ENCODE results near the gene TPP1. TPM values are rescaled to one million over a fixed set of nuclear protein-coding genes. Genes with fewer than 3 reads are reported as not detected.

TPP1 gene
- total RNA-seq, 1 donor from 2014 or later: 207 TPM

DNA sequence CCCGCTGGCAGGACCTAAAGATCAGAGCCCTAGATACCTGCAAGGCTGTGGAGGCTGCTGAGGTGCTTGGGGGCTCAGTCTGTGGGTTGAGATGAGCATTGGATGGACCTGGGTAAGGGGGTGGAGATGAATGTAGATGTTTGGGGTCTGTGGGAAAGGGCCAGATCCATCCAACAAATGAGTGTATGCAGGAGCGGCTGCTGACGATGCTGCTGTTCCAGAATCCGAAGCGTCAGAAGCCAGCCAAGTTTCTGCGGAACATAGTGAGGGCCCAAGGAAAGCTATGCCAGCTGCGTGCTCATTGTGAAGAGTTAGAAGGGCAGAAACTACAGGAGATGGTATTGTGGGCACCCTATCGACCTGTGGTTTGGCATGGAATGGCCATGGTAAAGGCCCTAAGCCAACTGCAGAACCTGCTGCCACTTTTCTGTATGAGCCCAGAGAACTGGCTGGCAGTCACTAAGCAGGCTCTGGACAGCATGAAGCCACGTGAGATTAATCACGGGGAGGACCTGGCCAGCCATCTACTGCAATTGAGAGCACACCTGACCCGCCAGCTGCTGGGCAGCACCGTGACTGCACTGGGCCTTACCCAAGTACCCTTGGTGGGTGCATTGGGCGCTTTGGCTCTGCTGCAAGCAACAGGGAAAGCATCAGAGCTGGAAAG, 52.4 kb downstream of the TPP1 start:
- no peak for DNase-seq
- Histone ChIP-seq H3K36me3 (no peaks in the 10 kb centered on the region), H3K27me3 (no peaks in the 10 kb centered on the region), H3K4me3 (no peak overlapping the region), H3K27ac (no peak overlapping the region), H3K4me1 (no peaks in the 10 kb centered on the region), H3K9me3 (no peaks in the 10 kb centered on the region)
- no peak for ATAC-seq
- intact Hi-C loops (cut with DNase I): no loop called here
- TF ChIP-seq, protein P1, sequence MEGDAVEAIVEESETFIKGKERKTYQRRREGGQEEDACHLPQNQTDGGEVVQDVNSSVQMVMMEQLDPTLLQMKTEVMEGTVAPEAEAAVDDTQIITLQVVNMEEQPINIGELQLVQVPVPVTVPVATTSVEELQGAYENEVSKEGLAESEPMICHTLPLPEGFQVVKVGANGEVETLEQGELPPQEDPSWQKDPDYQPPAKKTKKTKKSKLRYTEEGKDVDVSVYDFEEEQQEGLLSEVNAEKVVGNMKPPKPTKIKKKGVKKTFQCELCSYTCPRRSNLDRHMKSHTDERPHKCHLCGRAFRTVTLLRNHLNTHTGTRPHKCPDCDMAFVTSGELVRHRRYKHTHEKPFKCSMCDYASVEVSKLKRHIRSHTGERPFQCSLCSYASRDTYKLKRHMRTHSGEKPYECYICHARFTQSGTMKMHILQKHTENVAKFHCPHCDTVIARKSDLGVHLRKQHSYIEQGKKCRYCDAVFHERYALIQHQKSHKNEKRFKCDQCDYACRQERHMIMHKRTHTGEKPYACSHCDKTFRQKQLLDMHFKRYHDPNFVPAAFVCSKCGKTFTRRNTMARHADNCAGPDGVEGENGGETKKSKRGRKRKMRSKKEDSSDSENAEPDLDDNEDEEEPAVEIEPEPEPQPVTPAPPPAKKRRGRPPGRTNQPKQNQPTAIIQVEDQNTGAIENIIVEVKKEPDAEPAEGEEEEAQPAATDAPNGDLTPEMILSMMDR (IDR thresholded peaks at IDR 0.05): no peak

DNA sequence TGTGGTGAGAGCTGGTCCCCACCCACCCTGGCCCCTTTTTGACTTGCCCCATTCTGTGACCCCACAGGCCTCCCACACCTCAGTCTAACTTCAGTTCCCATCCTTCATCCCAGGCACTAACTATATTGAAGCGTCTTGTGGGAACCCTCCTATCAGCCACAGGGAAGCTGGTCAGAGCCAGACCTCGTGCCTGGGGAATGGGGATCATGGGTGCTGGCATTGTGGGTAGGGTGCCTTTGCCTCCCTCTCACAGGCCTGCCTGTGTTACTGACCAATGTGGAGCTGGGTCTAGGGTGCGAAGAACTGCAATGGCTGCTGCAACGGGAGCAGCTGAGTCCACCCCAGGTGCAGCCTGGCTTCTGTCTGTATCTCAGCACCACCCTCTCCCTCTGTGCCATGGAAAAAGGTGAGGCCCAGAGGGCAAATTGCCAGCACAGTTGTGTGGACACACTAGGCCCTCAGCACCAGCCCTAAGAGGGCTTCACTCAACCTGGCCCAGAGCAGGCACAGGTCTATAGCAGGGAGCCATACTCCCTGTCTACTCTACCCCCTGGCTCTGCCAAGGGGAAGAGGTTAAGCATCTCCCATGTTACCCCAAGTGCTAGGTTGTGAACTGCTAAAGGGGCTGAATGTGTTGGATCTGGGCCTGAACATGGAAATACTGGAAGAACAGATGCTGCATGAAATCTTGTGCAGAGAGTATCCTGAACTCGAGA, 53.1 kb downstream of the TPP1 start:
- DNase-seq: no peak
- Histone ChIP-seq H3K4me1 (no peaks in the 10 kb centered on the region), H3K36me3 (no peaks in the 10 kb centered on the region), H3K9me3 (no peaks in the 10 kb centered on the region), H3K4me3 (no peak overlapping the region), H3K27me3 (no peaks in the 10 kb centered on the region), H3K27ac (no peak overlapping the region)
- intact Hi-C loops (cut with DNase I): no loop called here
- TF ChIP-seq, protein P1 (IDR thresholded peaks at IDR 0.05): no peak
- ATAC-seq: no peak

DNA sequence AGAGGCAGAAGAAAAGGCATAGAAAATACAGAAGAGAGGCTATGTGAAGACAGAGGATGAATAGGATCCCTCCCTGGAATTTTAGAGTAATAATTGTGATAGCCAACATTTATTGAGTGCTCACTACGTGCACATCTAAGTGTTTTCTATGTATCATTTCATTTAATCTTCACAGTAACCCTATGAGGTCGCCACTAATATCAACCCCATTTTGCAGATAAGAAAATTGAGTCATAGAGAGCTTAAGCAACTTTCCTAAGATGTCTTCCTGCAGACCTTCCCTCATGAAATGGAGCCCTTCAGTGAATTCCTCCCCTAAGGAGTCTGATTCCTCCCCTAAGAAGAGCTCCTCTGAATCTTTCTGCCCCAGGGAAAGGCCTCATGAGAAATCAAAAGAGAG, 53.9 kb downstream of the TPP1 start:
- Histone ChIP-seq H3K36me3 (no peaks in the 10 kb centered on the region), H3K27me3 (no peaks in the 10 kb centered on the region), H3K4me3 (no peak overlapping the region), H3K9me3 (no peaks in the 10 kb centered on the region), H3K4me1 (no peaks in the 10 kb centered on the region), H3K27ac (no peak overlapping the region)
- no peak for DNase-seq
- TF ChIP-seq, protein P1 (IDR thresholded peaks at IDR 0.05): no peak
- intact Hi-C loops (cut with DNase I): no loop called here
- ATAC-seq: no peak

- no peak for ATAC-seq
- TF ChIP-seq, protein P1 (IDR thresholded peaks at IDR 0.05): no peak
- H3K4me1 ChIP-seq: no peaks in the 10 kb centered on the region
- H3K9me3 ChIP-seq: no peaks in the 10 kb centered on the region
- no peak overlapping the region for H3K27ac ChIP-seq
- H3K4me3 ChIP-seq: no peak overlapping the region
- no peaks in the 10 kb centered on the region for H3K27me3 ChIP-seq
- H3K36me3 ChIP-seq: no peaks in the 10 kb centered on the region
- intact Hi-C loops (cut with DNase I): no loop called here
- no peak for DNase-seq
Measured at GRCh38 chr11:6563667-6564066, 55.6 kb downstream of the TPP1 start.

GRCh38 chr11:6563121-6563619, 56.1 kb downstream of the TPP1 start:
- Histone ChIP-seq H3K4me3 (no peak overlapping the region), H3K9me3 (no peaks in the 10 kb centered on the region), H3K27me3 (no peaks in the 10 kb centered on the region), H3K27ac (no peak overlapping the region), H3K36me3 (no peaks in the 10 kb centered on the region), H3K4me1 (no peaks in the 10 kb centered on the region)
- no peak for ATAC-seq
- no peak for DNase-seq
- intact Hi-C loops (cut with DNase I): no loop called here
- TF ChIP-seq, protein P1 (IDR thresholded peaks at IDR 0.05): no peak

Other genes with a start within 250 kb of the TPP1 start
- 51.9 TPM for gene SMPD1, start 228.9 kb downstream of the TPP1 start, total RNA-seq
- 40.9 TPM for gene APBB1, start 200.3 kb downstream of the TPP1 start, total RNA-seq
- 1.4 TPM for gene HPX, start 178.4 kb downstream of the TPP1 start, total RNA-seq
- gene TRIM3, start 145.5 kb downstream of the TPP1 start, total RNA-seq: 22.0 TPM
- 36.4 TPM for gene ARFIP2, start 138.1 kb downstream of the TPP1 start, total RNA-seq
- gene TIMM10B, start 137.9 kb downstream of the TPP1 start, total RNA-seq: 45.0 TPM
- 14.5 TPM for gene DNHD1, start 122.1 kb downstream of the TPP1 start, total RNA-seq
- gene RRP8, start 15.8 kb downstream of the TPP1 start, total RNA-seq: 17.9 TPM
- gene ILK, start 15.6 kb downstream of the TPP1 start, total RNA-seq: 148 TPM
- 87.8 TPM for gene TAF10, start 7.2 kb downstream of the TPP1 start, total RNA-seq
- 28.0 TPM for gene DCHS1, start 36.4 kb upstream of the TPP1 start, total RNA-seq
- gene MRPL17, start 63.9 kb upstream of the TPP1 start, total RNA-seq: 35.1 TPM
- gene OR2AG2, start 152.6 kb upstream of the TPP1 start, total RNA-seq: 0.14 TPM
- gene OR2AG1, start 163.6 kb upstream of the TPP1 start, total RNA-seq: not detected
- not detected for gene OR6A2, start 180.3 kb upstream of the TPP1 start, total RNA-seq
- not detected for gene OR10A5, start 226.3 kb upstream of the TPP1 start, total RNA-seq
- not detected for gene OR10A2, start 243.6 kb upstream of the TPP1 start, total RNA-seq